Stomach (tissue), 9 donors: ENCODE results near the gene ABCB8. TPM values are rescaled to one million over a fixed set of nuclear protein-coding genes. Genes with fewer than 3 reads are reported as not detected.

Experiments
- DNase-seq, 2 donors: peaks; one replicate each; pipeline versions ENCODE4 v3.0.0 to v3.0.0-alpha.2; 2013 to 2019
- H3K27ac ChIP-seq, 5 donors: fragments of 200-600 bp in 4 of 5; sonication (generic) in 4 of 5; one replicate each; pipeline ENCODE4 v1.5.1; 2013 to 2019; ENCODE audit warnings: mild to moderate bottlenecking in 1 of 5, moderate library complexity in 1 of 5
- H3K27me3 ChIP-seq, 3 donors: fragments of 200-600 bp; sonication (generic); one replicate each; pipeline ENCODE4 v1.5.1; 2017 to 2019; ENCODE audit warnings: mixed run types in 1 of 3
- H3K36me3 ChIP-seq, 4 donors: fragments of 200-600 bp; sonication (generic); 1 replicate in 3 of 4; 2 replicates in 1 of 4; pipeline ENCODE4 v1.5.1; 2016 to 2019
- H3K4me1 ChIP-seq, 4 donors: fragments of 200-600 bp; sonication (generic); one replicate each; pipeline ENCODE4 v1.5.1; 2016 to 2019
- H3K4me3 ChIP-seq, 4 donors: fragments of 200-600 bp; sonication (generic) in 3 of 4; one replicate each; pipeline ENCODE4 v1.5.1; 2016 to 2019; ENCODE audit warnings: mild to moderate bottlenecking in 1 of 4
- H3K9me3 ChIP-seq, 4 donors: fragments of 200-600 bp; sonication (generic); one replicate each; pipeline ENCODE4 v1.5.1; 2016 to 2019
- EP300 ChIP-seq: sonication (generic); formaldehyde crosslinking; IDR thresholded peaks from one replicate; pipeline ENCODE4 v1.6.1; 2017; ENCODE audit warnings: antibody characterized with exemption
- POLR2A ChIP-seq, 4 donors: fragments of 450-650 bp; IDR thresholded peaks; one replicate each; pipeline ENCODE4 v1.6.1; 2016; ENCODE audit warnings: antibody characterized with exemption in 4 of 4, control low read depth in 2 of 4, mild to moderate bottlenecking in 1 of 4, moderate library complexity in 1 of 4
- POLR2AphosphoS5 ChIP-seq, 3 donors: sonication (generic); formaldehyde crosslinking; IDR thresholded peaks; one replicate each; pipeline ENCODE4 v1.6.1; 2016; ENCODE audit warnings: antibody characterized with exemption in 3 of 3
- WGBS, 5 donors: extraction: QIAGEN DNeasy Blood & Tissue Kit in 3 of 5; methylation state at CpG; one replicate each; pipeline versions ENCODE4 v1.1.5 to v1.1.7; 2013 to 2018; 5-methylcytosine and 5-hydroxymethylcytosine counted together
- intact Hi-C: fragments of 100-400 bp; cut with DNase I; formaldehyde crosslinking; loops from one replicate; pipeline ENCODE4 v1.15.1; 2023; ENCODE audit warnings: low total_unique reads
- polyA plus RNA-seq, 3 donors: library from polyadenylated mRNA; stranded (reverse); fragments of 200-250 nt; gene quantifications; one replicate each; pipeline ENCODE4 v1.2.3, GENCODE V29; 2013
- total RNA-seq, 5 donors: library from RNA; depleted of rRNA; stranded (reverse); fragments of >200 nt; gene quantifications; one replicate each; pipeline versions ENCODE4 v1.1.0 to v1.2.3, GENCODE V29; 2014 to 2016
- TF ChIP-seq, protein P1 (sequence below), 7 experiments: fragments of 450-650 bp in 4 of 7; fragments of 200-600 bp in 3 of 7; sonication (generic) in 3 of 7; IDR thresholded peaks; one replicate each; pipeline ENCODE4 v1.5.1; 2016 to 2019; ENCODE audit warnings: antibody characterized with exemption in 7 of 7, control low read depth in 2 of 7, mild to moderate bottlenecking in 1 of 7
- donor health status: healthy with polysubstance abuse.
- donor health status: Bipolar disorder and iron deficiency.
- donor health status: healthy.

ABCB8 gene
- total and polyA plus RNA-seq, 8 donors = 9.5 to 57.2 (median 19.4) TPM

GRCh38 chr7:150992051-150992640 lies 36.1 kb upstream of the ABCB8 start:
- WGBS, 5 donors = 73 to 80% (median 78%) methylated on average over 6 of the region's 6 CpGs
- peaks cover 4 to 28% (median 21%) of the 10 kb centered on the region in 4 donors for H3K4me1 ChIP-seq
- peaks cover 0 to 32% (median 22%) of the 10 kb centered on the region in 3 donors for H3K27me3 ChIP-seq
- DNase-seq = no peak
- intact Hi-C loops = no loop called here
- H3K9me3 ChIP-seq = peaks cover 7 to 21% (median 14%) of the 10 kb centered on the region in 4 donors
- peak overlapping the region in 3 of 5 donors; percentile 49 to 62 (median 53) for H3K27ac ChIP-seq
- no peak overlapping the region for H3K4me3 ChIP-seq
- TF ChIP-seq, protein P1, sequence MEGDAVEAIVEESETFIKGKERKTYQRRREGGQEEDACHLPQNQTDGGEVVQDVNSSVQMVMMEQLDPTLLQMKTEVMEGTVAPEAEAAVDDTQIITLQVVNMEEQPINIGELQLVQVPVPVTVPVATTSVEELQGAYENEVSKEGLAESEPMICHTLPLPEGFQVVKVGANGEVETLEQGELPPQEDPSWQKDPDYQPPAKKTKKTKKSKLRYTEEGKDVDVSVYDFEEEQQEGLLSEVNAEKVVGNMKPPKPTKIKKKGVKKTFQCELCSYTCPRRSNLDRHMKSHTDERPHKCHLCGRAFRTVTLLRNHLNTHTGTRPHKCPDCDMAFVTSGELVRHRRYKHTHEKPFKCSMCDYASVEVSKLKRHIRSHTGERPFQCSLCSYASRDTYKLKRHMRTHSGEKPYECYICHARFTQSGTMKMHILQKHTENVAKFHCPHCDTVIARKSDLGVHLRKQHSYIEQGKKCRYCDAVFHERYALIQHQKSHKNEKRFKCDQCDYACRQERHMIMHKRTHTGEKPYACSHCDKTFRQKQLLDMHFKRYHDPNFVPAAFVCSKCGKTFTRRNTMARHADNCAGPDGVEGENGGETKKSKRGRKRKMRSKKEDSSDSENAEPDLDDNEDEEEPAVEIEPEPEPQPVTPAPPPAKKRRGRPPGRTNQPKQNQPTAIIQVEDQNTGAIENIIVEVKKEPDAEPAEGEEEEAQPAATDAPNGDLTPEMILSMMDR (IDR thresholded peaks at IDR 0.05) = no peak
- no peak for TF ChIP-seq POLR2A (IDR thresholded peaks at IDR 0.05)
- TF ChIP-seq POLR2AphosphoS5 (IDR thresholded peaks at IDR 0.05) = no peak
- no peak for TF ChIP-seq EP300
- no peaks in the 10 kb centered on the region for H3K36me3 ChIP-seq

DNA sequence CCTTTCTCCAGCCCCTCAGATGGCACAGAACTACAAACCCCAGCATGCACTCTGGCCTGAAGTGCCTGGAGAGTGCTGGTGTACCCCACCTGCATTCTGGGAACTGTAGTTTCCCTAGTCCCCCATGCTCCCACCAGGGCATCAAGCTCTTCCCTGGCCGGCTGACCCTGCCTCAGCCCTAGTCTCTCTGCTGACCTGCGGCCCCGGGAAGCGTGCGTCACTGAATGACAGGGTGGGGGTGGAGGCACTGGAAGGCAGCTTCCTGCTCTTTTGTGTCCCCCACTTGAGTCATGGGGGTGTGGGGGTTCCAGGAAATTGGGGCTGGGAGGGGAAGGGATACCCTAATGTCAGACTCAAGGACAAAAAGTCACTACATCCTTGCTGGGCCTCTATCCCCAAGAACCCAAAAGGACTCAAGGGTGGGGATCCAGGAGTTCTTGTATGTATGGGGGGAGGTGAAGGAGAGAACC lies 35.4 kb upstream of the ABCB8 start:
- intact Hi-C loops = no loop called here
- DNase-seq = peak in 1 of 2 donors; percentile 83
- Histone ChIP-seq H3K36me3 (no peaks in the 10 kb centered on the region), H3K27me3 (peaks cover 0 to 31% (median 22%) of the 10 kb centered on the region in 3 donors), H3K27ac (peak overlapping the region in 3 of 5 donors; percentile 49 to 62 (median 53)), H3K4me3 (no peak overlapping the region), H3K4me1 (peaks cover 4 to 31% (median 21%) of the 10 kb centered on the region in 4 donors), H3K9me3 (peaks cover 7 to 21% (median 14%) of the 10 kb centered on the region in 4 donors)
- 31 to 63% (median 48%) methylated on average over 5 of the region's 5 CpGs for WGBS, 5 donors
- TF ChIP-seq EP300 (no peak), POLR2AphosphoS5 (IDR thresholded peaks at IDR 0.05) (no peak), POLR2A (IDR thresholded peaks at IDR 0.05) (no peak)
- TF ChIP-seq, protein P1 (IDR thresholded peaks at IDR 0.05) = no peak

DNA sequence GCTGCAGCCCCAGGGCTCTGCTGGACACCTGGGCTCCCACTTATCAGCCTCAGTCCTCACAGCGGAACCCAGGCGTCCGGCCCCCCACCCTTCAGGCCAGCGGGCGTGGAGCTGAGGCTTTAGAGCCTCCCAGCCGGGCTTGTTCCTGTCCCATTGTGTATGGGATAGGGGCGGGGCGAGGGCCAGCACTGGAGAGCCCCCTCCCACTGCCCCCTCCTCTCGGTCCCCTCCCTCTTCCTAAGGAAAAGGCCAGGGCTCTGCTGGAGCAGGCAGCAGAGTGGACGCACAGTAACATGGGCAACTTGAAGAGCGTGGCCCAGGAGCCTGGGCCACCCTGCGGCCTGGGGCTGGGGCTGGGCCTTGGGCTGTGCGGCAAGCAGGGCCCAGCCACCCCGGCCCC lies 34.7 kb upstream of the ABCB8 start:
- peak overlapping the region in 3 of 5 donors; percentile 11 to 62 (median 47) for H3K27ac ChIP-seq

GRCh38 chr7:150994141-150994837 lies 34.0 kb upstream of the ABCB8 start:
- peaks cover 0 to 16% (median 8%) of the 10 kb centered on the region in 4 donors for H3K4me1 ChIP-seq
- WGBS, 5 donors = 35 to 48% (median 38%) methylated on average over 13 to 15 of the region's 15 CpGs
- intact Hi-C loops = no loop called here
- DNase-seq = peak in 1 of 2 donors; percentile 81
- peaks cover 0 to 32% (median 9%) of the 10 kb centered on the region in 3 donors for H3K27me3 ChIP-seq
- TF ChIP-seq EP300 (no peak), POLR2AphosphoS5 (IDR thresholded peaks at IDR 0.05) (no peak), POLR2A (IDR thresholded peaks at IDR 0.05) (no peak)
- TF ChIP-seq, protein P1 (IDR thresholded peaks at IDR 0.05) = no peak
- peak overlapping the region in 3 of 5 donors; percentile 11 to 62 (median 47) for H3K27ac ChIP-seq
- no peaks in the 10 kb centered on the region for H3K36me3 ChIP-seq
- H3K4me3 ChIP-seq = peak overlapping the region in 3 of 4 donors; percentile 28 to 37 (median 32)
- H3K9me3 ChIP-seq = peaks cover 7 to 21% (median 14%) of the 10 kb centered on the region in 4 donors

More for the DNA sequence above, 34.7 kb upstream of the ABCB8 start:
- 80 to 87% (median 83%) methylated on average over 8 to 14 of the region's 14 CpGs for WGBS, 5 donors
- H3K4me1 ChIP-seq = peaks cover 4 to 24% (median 15%) of the 10 kb centered on the region in 4 donors
- H3K27me3 ChIP-seq = peaks cover 0 to 31% (median 16%) of the 10 kb centered on the region in 3 donors
- H3K36me3 ChIP-seq = no peaks in the 10 kb centered on the region
- TF ChIP-seq POLR2A (IDR thresholded peaks at IDR 0.05) (no peak), POLR2AphosphoS5 (IDR thresholded peaks at IDR 0.05) (peak in 1 of 3 donors; percentile 33), EP300 (no peak)
- peaks cover 7 to 21% (median 14%) of the 10 kb centered on the region in 4 donors for H3K9me3 ChIP-seq
- peak in 1 of 2 donors; percentile 56 for DNase-seq
- H3K4me3 ChIP-seq = peak overlapping the region; percentile 20 to 37 (median 30)
- intact Hi-C loops = no loop called here
